Pancreas (tissue), 10 donors: ENCODE data around the gene DACH1. TPM values are rescaled to one million over a fixed set of nuclear protein-coding genes. Genes with fewer than 3 reads are reported as not detected.
"Not testable (repeated sequence)": the region's sequence is repeated elsewhere in the genome, so short reads cannot be mapped to it uniquely, and the experiment has no call there.

Experiments used
- ATAC-seq, 4 donors: fragments of 200-7000 bp; cut with Tn5 transposase; one replicate each; pipeline versions ENCODE4 v1.8.0 to v1.9.1; 2020; ENCODE audit warnings: mild to moderate bottlenecking in 4 of 4, moderate library complexity in 4 of 4
- DNase-seq, 6 donors: peaks; one replicate each; pipeline ENCODE4 v3.0.0-alpha.2; 2020
- FAIRE-seq: peaks from 2 replicates; lab custom pipeline; 2012; peaks lifted over from hg19 to GRCh38; lab: Jason Lieb, UNC
- H3K27ac ChIP-seq, 4 donors: fragments of 200-600 bp; sonication (generic); 1 replicate in 3 of 4; 2 replicates in 1 of 4; pipeline versions ENCODE4 v1.5.0 to v1.8.0; 2020
- H3K27me3 ChIP-seq, 4 donors: fragments of 200-600 bp; one replicate each; pipeline ENCODE4 v1.8.0; 2021
- H3K36me3 ChIP-seq, 3 donors: fragments of 200-600 bp; sonication (generic) in 1 of 3; one replicate each; pipeline versions ENCODE4 v1.5.0 to v1.8.0; 2020 to 2021
- H3K4me1 ChIP-seq, 3 donors: fragments of 200-600 bp; one replicate each; pipeline ENCODE4 v1.8.0; 2021
- H3K4me3 ChIP-seq, 4 donors: fragments of 200-600 bp; sonication (generic) in 2 of 4; one replicate each; pipeline versions ENCODE4 v1.5.0 to v1.8.0; 2020 to 2021
- H3K9me3 ChIP-seq, 4 donors: fragments of 200-600 bp; one replicate each; pipeline ENCODE4 v1.8.0; 2021
- CTCF ChIP-seq, 4 donors: fragments of 200-600 bp; sonication (generic) in 3 of 4; IDR thresholded peaks; one replicate each; pipeline versions ENCODE4 v1.5.0 to v1.8.0; 2021; ENCODE audit warnings: antibody characterized with exemption in 4 of 4
- WGBS, 2 donors: extraction: QIAGEN DNeasy Blood & Tissue Kit; methylation state at CpG; one replicate each; pipeline ENCODE4 v1.1.7; 2013; 5-methylcytosine and 5-hydroxymethylcytosine counted together
- intact Hi-C, 3 donors: fragments of 100-400 bp; cut with DNase I; formaldehyde crosslinking; loops; one replicate each; pipeline versions ENCODE4 v1.11.1 to v1.14.2; 2022
- polyA plus RNA-seq, 2 donors: library from polyadenylated mRNA; stranded (reverse); fragments of 200-250 nt; gene quantifications; one replicate each; pipeline ENCODE4 v1.2.3, GENCODE V29; 2013
- total RNA-seq, 6 donors: library from RNA; stranded (reverse); fragmentation: NEBNext Ultra II Directional in 4 of 6; extraction: Animal tissue kit (Norgen Biotek cat#: 25700) in 4 of 6; gene quantifications; one replicate each; pipeline versions ENCODE4 v1.2.1 to v1.2.4, GENCODE V29; 2021 to 2023
- donor health status: healthy with polysubstance abuse.
- donor health status: DM: no; HTN: no; CAD: no; lungs with moderate emphysema.
- donor health status: DM: no; HTN: no; CAD: no.
- donor health status: control.
- donor health status: control.
- donor health status: Bipolar disorder and iron deficiency.
- donor health status: DM: yes; HTN: yes; CAD: no.
- donor health status: DM: no; HTN: no; CAD: no.
- donor health status: DM: no; HTN: no; CAD: no.
- donor health status: DM: yes; HTN: yes; CAD: no.

DACH1 gene
- total and polyA plus RNA-seq, 8 donors, result 0.73 to 5.5 (median 1.7) TPM

DNA sequence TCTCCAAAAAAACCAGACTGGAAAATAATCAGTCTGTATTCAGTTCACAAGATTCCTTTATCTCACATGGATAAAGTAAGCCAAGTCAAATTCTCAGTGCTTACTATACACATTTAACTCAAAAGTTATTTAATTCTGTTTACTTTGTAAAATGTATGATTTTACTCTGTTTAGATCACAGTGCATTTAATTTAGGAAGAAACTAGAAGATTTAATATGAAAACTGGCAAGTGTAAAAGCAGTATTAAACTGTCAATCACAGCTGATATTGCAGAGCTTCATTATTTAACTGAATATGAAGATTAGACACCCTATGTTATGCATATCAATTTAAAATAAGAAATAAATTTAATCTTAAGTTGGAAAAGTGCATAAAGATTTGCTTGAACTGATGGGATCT lies 78.0 kb downstream of the DACH1 start:
- DNase-seq (no peak), FAIRE-seq (no peak), ATAC-seq (no peak)
- H3K36me3 ChIP-seq, result no peaks in the 10 kb centered on the region
- no peak overlapping the region for H3K27ac ChIP-seq
- H3K4me3 ChIP-seq, result no peak overlapping the region
- no peaks in the 10 kb centered on the region for H3K9me3 ChIP-seq
- peaks cover 0 to 9% (median 0%) of the 10 kb centered on the region in 3 donors for H3K4me1 ChIP-seq
- no peaks in the 10 kb centered on the region for H3K27me3 ChIP-seq
- no peak for TF ChIP-seq CTCF (IDR thresholded peaks at IDR 0.05)
- intact Hi-C loops, result no loop called here

GRCh38 chr13:71787414-71787813 lies 79.6 kb downstream of the DACH1 start:
- no peaks in the 10 kb centered on the region for H3K9me3 ChIP-seq
- H3K4me3 ChIP-seq, result no peak overlapping the region
- no peak for TF ChIP-seq CTCF (IDR thresholded peaks at IDR 0.05)
- H3K27me3 ChIP-seq, result no peaks in the 10 kb centered on the region
- no peak overlapping the region for H3K27ac ChIP-seq
- FAIRE-seq (no peak), DNase-seq (no peak), ATAC-seq (no peak)
- WGBS, 2 donors, result 90 to 92% methylated on average over 9 of the region's 9 CpGs
- peaks cover 0 to 9% (median 0%) of the 10 kb centered on the region in 3 donors for H3K4me1 ChIP-seq
- intact Hi-C loops, result no loop called here
- no peaks in the 10 kb centered on the region for H3K36me3 ChIP-seq

GRCh38 chr13:71786875-71787274 lies 80.1 kb downstream of the DACH1 start:
- DNase-seq, result no peak
- WGBS, 2 donors, result 74% methylated on average over 4 of the region's 4 CpGs

DNA sequence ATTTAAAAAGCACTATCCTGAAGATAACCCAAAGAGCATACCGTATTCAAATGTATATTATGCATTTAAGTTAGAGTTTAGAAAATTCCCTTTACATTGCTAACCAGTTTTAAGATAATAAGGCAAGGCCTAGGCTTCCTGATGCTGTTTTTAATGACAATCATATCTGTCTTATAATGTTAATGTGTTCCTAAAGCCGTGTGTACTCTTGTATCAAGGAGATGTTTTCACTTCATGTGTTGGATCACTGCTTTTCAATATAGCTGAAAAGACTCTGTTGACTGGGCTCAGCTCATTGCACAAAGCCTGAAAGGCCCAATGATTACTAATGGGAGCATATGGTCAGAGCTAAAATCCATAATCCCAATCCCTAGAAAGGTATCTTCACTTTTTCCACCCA lies 81.6 kb downstream of the DACH1 start:
- intact Hi-C loops, result no loop called here
- DNase-seq (no peak), FAIRE-seq (no peak), ATAC-seq (no peak)
- Histone ChIP-seq H3K36me3 (no peaks in the 10 kb centered on the region), H3K4me3 (no peak overlapping the region), H3K27ac (no peak overlapping the region), H3K4me1 (peaks cover 0 to 9% (median 0%) of the 10 kb centered on the region in 3 donors), H3K9me3 (no peaks in the 10 kb centered on the region), H3K27me3 (no peaks in the 10 kb centered on the region)
- WGBS, 2 donors, result 69 to 74% methylated on average over 2 of the region's 2 CpGs
- TF ChIP-seq CTCF (IDR thresholded peaks at IDR 0.05), result no peak

More at GRCh38 chr13:71786875-71787274, 80.1 kb downstream of the DACH1 start:
- Histone ChIP-seq H3K4me1 (peaks cover 0 to 9% (median 0%) of the 10 kb centered on the region in 3 donors), H3K27ac (no peak overlapping the region), H3K36me3 (no peaks in the 10 kb centered on the region), H3K4me3 (no peak overlapping the region), H3K27me3 (no peaks in the 10 kb centered on the region), H3K9me3 (no peaks in the 10 kb centered on the region)
- intact Hi-C loops, result no loop called here
- FAIRE-seq (no peak), ATAC-seq (no peak)
- TF ChIP-seq CTCF (IDR thresholded peaks at IDR 0.05), result no peak

DNA sequence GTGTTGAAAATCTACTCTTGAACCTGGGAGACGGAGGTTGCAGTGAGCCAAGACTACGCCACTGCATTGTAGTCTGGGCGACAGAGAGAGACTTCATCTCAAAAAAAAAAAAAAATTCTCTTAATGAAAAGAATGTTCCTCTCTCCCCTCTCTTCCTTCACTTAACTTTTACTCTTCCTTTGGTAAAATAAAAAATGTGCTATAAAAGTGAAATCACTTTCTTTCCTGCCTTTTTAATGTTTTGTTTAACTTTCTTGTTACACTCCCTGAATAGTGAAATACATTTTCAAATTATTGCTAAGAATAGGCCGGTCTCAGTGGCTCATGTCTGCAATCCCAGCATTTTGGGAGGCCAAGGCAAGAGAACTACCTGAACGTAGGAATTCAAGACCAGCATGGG lies 86.5 kb downstream of the DACH1 start:
- ATAC-seq (no peak), DNase-seq (no peak), FAIRE-seq (no peak)
- H3K27me3 ChIP-seq, result no peaks in the 10 kb centered on the region
- no peaks in the 10 kb centered on the region for H3K4me1 ChIP-seq
- intact Hi-C loops, result no loop called here
- H3K9me3 ChIP-seq, result no peaks in the 10 kb centered on the region
- no peak for TF ChIP-seq CTCF (IDR thresholded peaks at IDR 0.05)
- H3K4me3 ChIP-seq, result no peak overlapping the region
- H3K36me3 ChIP-seq, result no peaks in the 10 kb centered on the region
- H3K27ac ChIP-seq, result no peak overlapping the region
- WGBS, 2 donors, result 81 to 92% methylated on average over 5 of the region's 5 CpGs

DNA sequence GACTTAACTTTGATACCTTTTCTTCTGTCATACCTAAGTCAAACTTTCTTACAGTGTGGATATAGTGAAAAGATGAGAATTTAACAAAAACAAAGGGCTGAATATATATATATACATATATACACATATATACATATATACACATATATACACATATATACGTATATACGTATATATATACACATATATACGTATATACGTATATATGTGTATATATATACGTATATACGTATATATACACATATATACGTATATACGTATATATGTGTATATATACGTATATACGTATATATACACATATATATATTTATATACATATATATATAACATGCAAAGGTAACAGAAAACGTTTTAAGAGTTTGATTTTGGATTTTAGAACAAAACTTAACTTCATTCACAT lies 88.0 kb downstream of the DACH1 start:
- H3K36me3 ChIP-seq, intact Hi-C loops, H3K27ac ChIP-seq, ATAC-seq, H3K4me1 ChIP-seq, H3K9me3 ChIP-seq, H3K27me3 ChIP-seq, H3K4me3 ChIP-seq, DNase-seq: not testable (repeated sequence)
- 49 to 86% methylated on average over 4 to 11 of the region's 11 CpGs for WGBS, 2 donors
- peak; percentile 97 for FAIRE-seq
